Fibroblast of skin of left biceps (primary cell): ENCODE measurements around the gene AEBP1.

Experiments used
- DNase-seq, 2 experiments: peaks; one replicate each; pipeline ENCODE4 v3.0.0-alpha.2; 2013; ENCODE audit warnings: low read depth in 2 of 2

AEBP1 gene

GRCh38 chr7:44104860-44105771, 971 bp downstream of the AEBP1 start:
- no peak for DNase-seq

GRCh38 chr7:44105832-44106231, 1.7 kb downstream of the AEBP1 start:
- DNase-seq, result no peak

GRCh38 chr7:44106311-44107065, 2.3 kb downstream of the AEBP1 start:
- DNase-seq, result no peak

- no peak for DNase-seq
Measured at GRCh38 chr7:44107116-44107960, 3.2 kb downstream of the AEBP1 start.

GRCh38 chr7:44107961-44108767, 4.0 kb downstream of the AEBP1 start:
- DNase-seq, result no peak

GRCh38 chr7:44108768-44109750, 4.9 kb downstream of the AEBP1 start:
- DNase-seq, result no peak

- DNase-seq, result no peak
Measured at GRCh38 chr7:44109991-44110390, 5.8 kb downstream of the AEBP1 start.

GRCh38 chr7:44110719-44111635, 6.8 kb downstream of the AEBP1 start:
- no peak for DNase-seq

GRCh38 chr7:44111761-44112160, 7.6 kb downstream of the AEBP1 start:
- no peak for DNase-seq

- no peak for DNase-seq
Measured at GRCh38 chr7:44112231-44112996, 8.3 kb downstream of the AEBP1 start.

GRCh38 chr7:44112997-44113763, 9.0 kb downstream of the AEBP1 start:
- no peak for DNase-seq

- no peak for DNase-seq
Measured at GRCh38 chr7:44113764-44114354, 9.7 kb downstream of the AEBP1 start.

- no peak for DNase-seq
Measured at GRCh38 chr7:44114586-44115310, 10.6 kb downstream of the AEBP1 start.

GRCh38 chr7:44116087-44116788, 12.1 kb downstream of the AEBP1 start:
- DNase-seq, result no peak
